H1 (cell line): ENCODE measurements around the gene CD163. TPM values are rescaled to one million over a fixed set of nuclear protein-coding genes. Genes with fewer than 3 reads are reported as not detected.
A peak's percentile ranks its signal among the peaks of the same experiment; 100 is the strongest.

Experiments
- CTCF ChIA-PET: fragments of 300-600 bp; sonication (Branson Sonifier 250); formaldehyde crosslinking; loops from one replicate; lab custom pipeline; 2021; ENCODE audit not compliant: partially characterized antibody; lab: Charles Lee
- POLR2A ChIA-PET: fragments of 300-600 bp; sonication (Branson Sonifier 250); formaldehyde crosslinking; loops from one replicate; lab custom pipeline; 2021; ENCODE audit warnings: inconsistent platforms; ENCODE audit not compliant: partially characterized antibody; lab: Charles Lee
- DNase-seq, 2 experiments: peaks; one replicate each; pipeline versions ENCODE4 v3.0.0 to v3.0.0-alpha.2; 2010 to 2022; ENCODE audit warnings: low spot score in 2 of 2, low read depth in 1 of 2, mixed read lengths in 1 of 2
- FAIRE-seq: peaks from 2 replicates; lab custom pipeline; 2011; peaks lifted over from hg19 to GRCh38; lab: Jason Lieb, UNC
- H2AFZ ChIP-seq: 2 replicates; pipeline ENCODE4 v1.8.1; 2012; ENCODE audit warnings: low read length, inconsistent platforms
- H2AK5ac ChIP-seq: 2 replicates; pipeline ENCODE4 v1.6.1; 2013; ENCODE audit warnings: low read depth, low read length
- H2BK120ac ChIP-seq: replicated peaks from 2 replicates; pipeline ENCODE3; 2013; ENCODE audit warnings: low read depth, low read length, inconsistent platforms
- H2BK12ac ChIP-seq: 2 replicates; pipeline ENCODE4 v1.6.1; 2013; ENCODE audit warnings: low read depth, low read length
- H2BK15ac ChIP-seq: 2 replicates; pipeline ENCODE4 v1.6.1; 2013; ENCODE audit warnings: low read length
- H2BK20ac ChIP-seq: 2 replicates; pipeline ENCODE4 v1.6.1; 2013; ENCODE audit warnings: low read length
- H2BK5ac ChIP-seq: 2 replicates; pipeline ENCODE4 v1.6.1; 2013; ENCODE audit warnings: low read depth, low read length
- H3K14ac ChIP-seq: 2 replicates; pipeline ENCODE4 v1.6.1; 2013; ENCODE audit warnings: inconsistent platforms; ENCODE audit not compliant: insufficient read length
- H3K18ac ChIP-seq: 2 replicates; pipeline ENCODE4 v1.6.1; 2013; ENCODE audit warnings: low read length; ENCODE audit errors: extremely low read depth
- H3K23ac ChIP-seq: 2 replicates; pipeline ENCODE4 v1.6.1; 2013; ENCODE audit warnings: inconsistent platforms; ENCODE audit not compliant: insufficient read length
- H3K23me2 ChIP-seq: 2 replicates; pipeline ENCODE4 v1.6.1; 2013; ENCODE audit warnings: low read depth, low read length
- H3K27ac ChIP-seq: 2 replicates; pipeline ENCODE4 v1.6.1; 2011; ENCODE audit warnings: low read depth, low read length, inconsistent platforms
- H3K27me3 ChIP-seq, 4 experiments: replicated peaks in 1 of 4; 1 replicate in 1 of 4; 2 replicates in 3 of 4; pipeline versions ENCODE4 v1.6.1 to v1.8.1; 2011 to 2013; ENCODE audit warnings: low read length in 3 of 4, mild to moderate bottlenecking in 3 of 4, inconsistent platforms in 2 of 4, mixed read lengths in 2 of 4, moderate library complexity in 1 of 4; ENCODE audit not compliant: control insufficient read depth in 3 of 4, insufficient read depth in 3 of 4; ENCODE audit errors: extremely low read depth in 1 of 4
- H3K36me3 ChIP-seq, 4 experiments: 2 replicates each; pipeline versions ENCODE4 v1.6.1 to v1.8.1; 2011 to 2013; ENCODE audit warnings: mild to moderate bottlenecking in 4 of 4, low read length in 3 of 4, moderate library complexity in 2 of 4, control low read depth in 1 of 4, inconsistent platforms in 1 of 4; ENCODE audit not compliant: insufficient read depth in 4 of 4, control insufficient read depth in 2 of 4
- H3K4ac ChIP-seq: replicated peaks from 2 replicates; pipeline ENCODE3; 2013; ENCODE audit warnings: low read length, low read depth, mixed read lengths, inconsistent platforms; ENCODE audit not compliant: insufficient read length
- H3K4me1 ChIP-seq, 4 experiments: replicated peaks in 1 of 4; 1 replicate in 1 of 4; 2 replicates in 3 of 4; pipeline versions ENCODE4 v1.6.1 to v1.8.1; 2011 to 2013; ENCODE audit warnings: low read length in 3 of 4, inconsistent platforms in 2 of 4, mixed read lengths in 1 of 4; ENCODE audit not compliant: insufficient read depth in 4 of 4, control insufficient read depth in 3 of 4
- H3K4me2 ChIP-seq, 2 experiments: 2 replicates each; pipeline versions ENCODE4 v1.6.1 to v1.8.1; 2011 to 2013; ENCODE audit warnings: low read depth in 2 of 2, low read length in 2 of 2, control low read depth in 1 of 2, inconsistent platforms in 1 of 2, mild to moderate bottlenecking in 1 of 2; ENCODE audit not compliant: insufficient read depth in 1 of 2
- H3K4me3 ChIP-seq, 4 experiments: fragments of 200-600, 300-600 bp in 1 of 4; sonication (generic), shearing (Covaris generic), sonication (Bioruptor Twin) in 1 of 4; 2 replicates each; pipeline versions ENCODE4 v1.5.1 to v1.8.1; 2011 to 2016; ENCODE audit warnings: low read length in 4 of 4, low read depth in 3 of 4, control low read depth in 2 of 4, inconsistent platforms in 2 of 4, mild to moderate bottlenecking in 2 of 4, mixed read lengths in 1 of 4, moderate library complexity in 1 of 4; ENCODE audit not compliant: insufficient read depth in 2 of 4; ENCODE audit errors: extremely low read depth in 1 of 4
- H3K56ac ChIP-seq: replicated peaks from 2 replicates; pipeline ENCODE3; 2013; ENCODE audit warnings: low read depth, mild to moderate bottlenecking, mixed read lengths, low read length, inconsistent platforms; ENCODE audit not compliant: insufficient read length
- H3K79me1 ChIP-seq: 2 replicates; pipeline ENCODE4 v1.6.1; 2013; ENCODE audit warnings: low read depth, low read length, control low read depth
- H3K79me2 ChIP-seq, 2 experiments: 2 replicates each; pipeline versions ENCODE4 v1.6.1 to v1.8.1; 2012 to 2013; ENCODE audit warnings: low read length in 2 of 2, mild to moderate bottlenecking in 2 of 2, inconsistent platforms in 1 of 2; ENCODE audit not compliant: insufficient read depth in 2 of 2, control insufficient read depth in 1 of 2
- H3K9ac ChIP-seq, 4 experiments: replicated peaks in 1 of 4; 1 replicate in 1 of 4; 2 replicates in 3 of 4; pipeline versions ENCODE4 v1.6.1 to v1.8.1; 2011 to 2013; ENCODE audit warnings: low read depth in 3 of 4, low read length in 3 of 4, control low read depth in 2 of 4, mild to moderate bottlenecking in 2 of 4, moderate library complexity in 2 of 4, inconsistent platforms in 1 of 4; ENCODE audit errors: extremely low read depth in 1 of 4
- H3K9me3 ChIP-seq, 2 experiments: 2 replicates each; pipeline versions ENCODE4 v1.6.1 to v1.8.1; 2012 to 2013; ENCODE audit warnings: mild to moderate bottlenecking in 2 of 2, moderate library complexity in 2 of 2, control low read depth in 1 of 2, inconsistent platforms in 1 of 2, low read depth in 1 of 2, low read length in 1 of 2, mixed read lengths in 1 of 2; ENCODE audit not compliant: insufficient read depth in 2 of 2
- H4K20me1 ChIP-seq, 2 experiments: replicated peaks in 1 of 2; 2 replicates each; pipeline versions ENCODE3 to v1.8.1; 2011 to 2013; ENCODE audit warnings: inconsistent platforms in 2 of 2, low read length in 2 of 2, mild to moderate bottlenecking in 1 of 2; ENCODE audit not compliant: insufficient read depth in 2 of 2, control insufficient read depth in 1 of 2
- H4K5ac ChIP-seq: 2 replicates; pipeline ENCODE4 v1.6.1; 2013; ENCODE audit warnings: low read length, low read depth, mixed read lengths, inconsistent platforms; ENCODE audit not compliant: insufficient read length
- H4K8ac ChIP-seq: 2 replicates; pipeline ENCODE4 v1.8.0; 2013; ENCODE audit warnings: mild to moderate bottlenecking, moderate library complexity, low read length, inconsistent platforms; ENCODE audit not compliant: insufficient read depth; ENCODE audit errors: extremely low read depth
- H4K91ac ChIP-seq: replicated peaks from 2 replicates; pipeline ENCODE3; 2013; ENCODE audit warnings: low read length, mixed read lengths, inconsistent platforms; ENCODE audit not compliant: insufficient read length
- ASH2L ChIP-seq: fragments of 200-600, 300-600 bp; sonication (generic); IDR thresholded peaks from one replicate; pipeline ENCODE4 v1.7.1; 2017; ENCODE audit warnings: low read length
- CTBP2 ChIP-seq: IDR thresholded peaks from 2 replicates; pipeline ENCODE4 v1.7.0; 2011; ENCODE audit warnings: borderline replicate concordance, mild to moderate bottlenecking, moderate library complexity, mixed read lengths, low read length; ENCODE audit not compliant: insufficient read depth, insufficient read length
- TAF7 ChIP-seq: optimal IDR thresholded peaks from 2 replicates; pipeline ENCODE3; 2011; ENCODE audit warnings: low read depth, mild to moderate bottlenecking, inconsistent platforms, low read length, moderate library complexity, borderline replicate concordance
- WGBS, 2 experiments: shearing (Covaris generic) in 1 of 2; methylation state at CpG; one replicate each; pipeline versions ENCODE4 v1.1.6 to v1.1.7; 2013 to 2015; ENCODE audit warnings: low lambda C conversion rate in 2 of 2, mixed read lengths in 2 of 2, inconsistent platforms in 1 of 2, low coverage in 1 of 2, missing lambda C conversion rate in 1 of 2; ENCODE audit not compliant: insufficient replicate concordance in 2 of 2, insufficient coverage in 1 of 2, insufficient read length in 1 of 2; ENCODE audit errors: extremely low coverage in 1 of 2, missing lambda C conversion rate in 1 of 2; 5-methylcytosine and 5-hydroxymethylcytosine counted together
- polyA plus RNA-seq, 7 experiments: library from polyadenylated mRNA; depleted of rRNA in 3 of 7; stranded (reverse) in 5 of 7; unstranded in 2 of 7; fragments of >200 nt in 5 of 7; fragments of 200-250 nt in 2 of 7; gene quantifications; 1 replicate in 5 of 7; 2 replicates in 1 of 7; 4 replicates in 1 of 7; pipeline versions ENCODE4 v1.2.1 to v1.2.3, GENCODE V29; 2011 to 2013; ENCODE audit warnings: missing spikeins in 2 of 7, mixed read lengths in 2 of 7
- total RNA-seq: library from RNA; stranded (reverse); fragmentation: NEBNext Ultra II Directional; extraction: Animal tissue kit (Norgen Biotek cat#: 25700); gene quantifications from 2 replicates; pipeline ENCODE4 v1.2.1, GENCODE V29; 2021
- TF ChIP-seq, protein P1 (sequence below): IDR thresholded peaks from 2 replicates; pipeline ENCODE4 v1.6.1; 2012; ENCODE audit warnings: low read length, inconsistent platforms
- TF ChIP-seq, protein P2 (sequence below): IDR thresholded peaks from 2 replicates; pipeline ENCODE4 v1.6.1; 2012; ENCODE audit warnings: inconsistent platforms
- TF ChIP-seq, protein P3 (sequence below), 3 experiments: IDR thresholded peaks; 1 replicate in 2 of 3; 2 replicates in 1 of 3; pipeline versions ENCODE4 v1.5.1 to v1.6.1; 2011; ENCODE audit warnings: low read length in 3 of 3, mild to moderate bottlenecking in 3 of 3, inconsistent platforms in 2 of 3, low read depth in 1 of 3, moderate library complexity in 1 of 3; ENCODE audit not compliant: insufficient read depth in 1 of 3; ENCODE audit errors: control extremely low read depth in 1 of 3

CD163 gene
- total and polyA plus RNA-seq, 2 of the 8 experiments (the other 6 are each of a cell fraction or from before 2014, with no cell fraction given): 0.02 TPM; not detected in 1

DNA sequence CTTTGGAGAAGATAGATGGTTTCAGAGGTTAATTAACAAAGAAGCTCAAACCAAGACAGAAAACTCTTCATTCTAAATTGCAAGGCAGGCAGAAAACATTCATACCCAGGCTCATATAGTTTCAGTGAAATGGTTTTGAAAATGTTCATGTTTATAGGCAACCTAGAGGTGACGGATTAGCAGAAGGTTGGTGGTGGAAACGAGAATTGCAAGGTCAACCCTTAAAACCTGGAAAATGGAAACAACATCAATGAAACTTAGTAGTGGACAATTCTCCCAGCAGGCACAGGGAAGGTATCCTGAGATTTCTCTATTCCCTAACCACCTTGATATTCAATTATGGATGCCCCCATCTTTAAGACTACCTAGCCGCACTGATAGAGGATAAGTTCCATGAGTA is 965 bp downstream of the CD163 start:
- no peak overlapping the region for H3K56ac ChIP-seq
- no peak overlapping the region for H2BK12ac ChIP-seq
- H3K79me1 ChIP-seq: no peaks in the 10 kb centered on the region
- H4K5ac ChIP-seq: no peak overlapping the region
- H3K9me3 ChIP-seq: no peaks in the 10 kb centered on the region
- no peak overlapping the region for H2BK5ac ChIP-seq
- H2AFZ ChIP-seq: no peak overlapping the region
- DNase-seq (no peak), FAIRE-seq (peak; percentile 28)
- no peak overlapping the region for H2BK20ac ChIP-seq
- H3K14ac ChIP-seq: no peak overlapping the region
- no peaks in the 10 kb centered on the region for H3K23me2 ChIP-seq
- H3K4me3 ChIP-seq: no peak overlapping the region
- H3K79me2 ChIP-seq: no peaks in the 10 kb centered on the region
- ChIA-PET CTCF (no interaction called here), POLR2A (no interaction called here)
- H3K27me3 ChIP-seq: no peaks in the 10 kb centered on the region
- no peak overlapping the region for H3K27ac ChIP-seq
- H4K8ac ChIP-seq: no peak overlapping the region
- H3K4me1 ChIP-seq: no peaks in the 10 kb centered on the region
- H2BK15ac ChIP-seq: no peak overlapping the region
- H4K91ac ChIP-seq: no peak overlapping the region
- TF ChIP-seq, protein P1, sequence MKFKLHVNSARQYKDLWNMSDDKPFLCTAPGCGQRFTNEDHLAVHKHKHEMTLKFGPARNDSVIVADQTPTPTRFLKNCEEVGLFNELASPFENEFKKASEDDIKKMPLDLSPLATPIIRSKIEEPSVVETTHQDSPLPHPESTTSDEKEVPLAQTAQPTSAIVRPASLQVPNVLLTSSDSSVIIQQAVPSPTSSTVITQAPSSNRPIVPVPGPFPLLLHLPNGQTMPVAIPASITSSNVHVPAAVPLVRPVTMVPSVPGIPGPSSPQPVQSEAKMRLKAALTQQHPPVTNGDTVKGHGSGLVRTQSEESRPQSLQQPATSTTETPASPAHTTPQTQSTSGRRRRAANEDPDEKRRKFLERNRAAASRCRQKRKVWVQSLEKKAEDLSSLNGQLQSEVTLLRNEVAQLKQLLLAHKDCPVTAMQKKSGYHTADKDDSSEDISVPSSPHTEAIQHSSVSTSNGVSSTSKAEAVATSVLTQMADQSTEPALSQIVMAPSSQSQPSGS: no peak
- TF ChIP-seq, protein P2, sequence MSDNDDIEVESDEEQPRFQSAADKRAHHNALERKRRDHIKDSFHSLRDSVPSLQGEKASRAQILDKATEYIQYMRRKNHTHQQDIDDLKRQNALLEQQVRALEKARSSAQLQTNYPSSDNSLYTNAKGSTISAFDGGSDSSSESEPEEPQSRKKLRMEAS: no peak
- TF ChIP-seq CTBP2 (no peak), TAF7 (no peak), ASH2L (no peak)
- TF ChIP-seq, protein P3, sequence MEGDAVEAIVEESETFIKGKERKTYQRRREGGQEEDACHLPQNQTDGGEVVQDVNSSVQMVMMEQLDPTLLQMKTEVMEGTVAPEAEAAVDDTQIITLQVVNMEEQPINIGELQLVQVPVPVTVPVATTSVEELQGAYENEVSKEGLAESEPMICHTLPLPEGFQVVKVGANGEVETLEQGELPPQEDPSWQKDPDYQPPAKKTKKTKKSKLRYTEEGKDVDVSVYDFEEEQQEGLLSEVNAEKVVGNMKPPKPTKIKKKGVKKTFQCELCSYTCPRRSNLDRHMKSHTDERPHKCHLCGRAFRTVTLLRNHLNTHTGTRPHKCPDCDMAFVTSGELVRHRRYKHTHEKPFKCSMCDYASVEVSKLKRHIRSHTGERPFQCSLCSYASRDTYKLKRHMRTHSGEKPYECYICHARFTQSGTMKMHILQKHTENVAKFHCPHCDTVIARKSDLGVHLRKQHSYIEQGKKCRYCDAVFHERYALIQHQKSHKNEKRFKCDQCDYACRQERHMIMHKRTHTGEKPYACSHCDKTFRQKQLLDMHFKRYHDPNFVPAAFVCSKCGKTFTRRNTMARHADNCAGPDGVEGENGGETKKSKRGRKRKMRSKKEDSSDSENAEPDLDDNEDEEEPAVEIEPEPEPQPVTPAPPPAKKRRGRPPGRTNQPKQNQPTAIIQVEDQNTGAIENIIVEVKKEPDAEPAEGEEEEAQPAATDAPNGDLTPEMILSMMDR (IDR thresholded peaks at IDR 0.05; ENCODE audit: control extremely low read depth in 1 of 3, insufficient read depth in 1 of 3, low read depth in 1 of 3, low read length in 3 of 3): peak in 1 of 3 experiments; percentile 2; a peak in 1 of 4 replicates
- H2AK5ac ChIP-seq: no peak overlapping the region
- H2BK120ac ChIP-seq: no peak overlapping the region
- H3K4me2 ChIP-seq: no peak overlapping the region
- no peak overlapping the region for H3K23ac ChIP-seq
- H3K9ac ChIP-seq: no peak overlapping the region
- no peaks in the 10 kb centered on the region for H3K36me3 ChIP-seq
- 91% methylated on average over 3 of the region's 3 CpGs; no CpG with 5 or more reads in 1 of the 2 experiments for WGBS, 2 experiments
- no peaks in the 10 kb centered on the region for H4K20me1 ChIP-seq
- no peak overlapping the region for H3K18ac ChIP-seq
- no peak overlapping the region for H3K4ac ChIP-seq
